HAP-1 (cell line): ENCODE measurements around the gene MYT1.

Source experiments
- DNase-seq, 2 experiments: peaks; one replicate each; pipeline ENCODE4 v3.0.0-alpha.2; 2016 to 2020; ENCODE audit warnings: low spot score in 2 of 2
- H3K27me3 ChIP-seq: fragments of 250-450 bp; sonication (Bioruptor Pico); 2 replicates; pipeline ENCODE4 v1.5.1; 2020; ENCODE audit warnings: low read depth, mild to moderate bottlenecking, moderate library complexity
- H3K36me3 ChIP-seq: fragments of 250-450 bp; sonication (Bioruptor Pico); replicated peaks from 2 replicates; pipeline ENCODE4 v1.5.1; 2020; ENCODE audit warnings: mild to moderate bottlenecking
- H3K4me1 ChIP-seq: fragments of 250-450 bp; sonication (Bioruptor Pico); 2 replicates; pipeline ENCODE4 v1.5.1; 2020; ENCODE audit warnings: mild to moderate bottlenecking
- H3K4me3 ChIP-seq: fragments of 250-450 bp; sonication (Bioruptor Pico); 2 replicates; pipeline ENCODE4 v1.5.1; 2020; ENCODE audit warnings: mild to moderate bottlenecking, moderate library complexity
- H3K9me3 ChIP-seq: fragments of 250-450 bp; sonication (Bioruptor Pico); 2 replicates; pipeline ENCODE4 v1.5.1; 2020; ENCODE audit warnings: mild to moderate bottlenecking, moderate library complexity
- in situ Hi-C: fragments of 300-500 bp; cut with MboI; formaldehyde crosslinking; loops from 3 replicates; pipeline ENCODE4 v1.14.3; 2020; ENCODE audit warnings: low sequenced_read_pairs, inconsistent platforms, mixed read lengths

MYT1 gene

DNA sequence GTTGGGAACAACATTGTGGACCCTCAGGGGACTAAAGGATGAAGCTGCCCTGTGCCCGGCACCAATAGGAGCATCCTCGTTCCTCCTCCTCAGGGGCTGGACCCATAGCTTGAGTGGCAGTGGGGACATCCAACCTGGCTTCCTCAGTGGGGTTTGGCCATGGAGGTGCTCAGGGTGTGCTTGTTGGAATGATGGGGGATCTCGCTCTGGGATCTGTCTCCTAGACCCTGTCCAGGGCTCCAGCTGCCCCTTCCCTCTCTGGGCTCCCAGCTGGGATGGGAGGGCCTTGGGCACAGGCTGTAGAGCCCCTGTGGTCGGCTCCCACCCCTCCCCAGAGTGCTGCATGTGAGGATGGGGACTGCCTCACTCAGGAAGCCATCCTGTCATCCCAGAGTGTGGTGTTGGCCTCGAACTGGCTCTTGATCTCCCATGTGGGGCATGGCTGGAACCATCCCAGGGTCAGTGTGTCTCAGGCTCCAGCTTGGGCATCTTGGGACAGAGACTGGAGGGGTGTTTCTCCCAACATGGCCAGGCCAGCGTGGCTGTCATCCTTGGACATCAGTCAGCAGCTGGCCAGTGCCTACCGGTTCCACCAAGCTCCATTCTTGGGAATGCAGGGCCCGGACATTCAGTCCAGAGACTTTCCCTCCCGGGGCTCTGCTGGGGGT, 9.5 kb upstream of the MYT1 start:
- no peaks in the 10 kb centered on the region for H3K27me3 ChIP-seq
- in situ Hi-C loops = no loop called here
- no peaks in the 10 kb centered on the region for H3K36me3 ChIP-seq
- H3K4me1 ChIP-seq = no peaks in the 10 kb centered on the region
- H3K9me3 ChIP-seq = no peaks in the 10 kb centered on the region
- no peak overlapping the region for H3K4me3 ChIP-seq
- DNase-seq = no peak

GRCh38 chr20:64155258-64156135, 8.8 kb upstream of the MYT1 start:
- Histone ChIP-seq H3K36me3 (no peaks in the 10 kb centered on the region), H3K4me1 (no peaks in the 10 kb centered on the region), H3K9me3 (no peaks in the 10 kb centered on the region), H3K4me3 (no peak overlapping the region), H3K27me3 (no peaks in the 10 kb centered on the region)
- in situ Hi-C loops = no loop called here
- no peak for DNase-seq

DNA sequence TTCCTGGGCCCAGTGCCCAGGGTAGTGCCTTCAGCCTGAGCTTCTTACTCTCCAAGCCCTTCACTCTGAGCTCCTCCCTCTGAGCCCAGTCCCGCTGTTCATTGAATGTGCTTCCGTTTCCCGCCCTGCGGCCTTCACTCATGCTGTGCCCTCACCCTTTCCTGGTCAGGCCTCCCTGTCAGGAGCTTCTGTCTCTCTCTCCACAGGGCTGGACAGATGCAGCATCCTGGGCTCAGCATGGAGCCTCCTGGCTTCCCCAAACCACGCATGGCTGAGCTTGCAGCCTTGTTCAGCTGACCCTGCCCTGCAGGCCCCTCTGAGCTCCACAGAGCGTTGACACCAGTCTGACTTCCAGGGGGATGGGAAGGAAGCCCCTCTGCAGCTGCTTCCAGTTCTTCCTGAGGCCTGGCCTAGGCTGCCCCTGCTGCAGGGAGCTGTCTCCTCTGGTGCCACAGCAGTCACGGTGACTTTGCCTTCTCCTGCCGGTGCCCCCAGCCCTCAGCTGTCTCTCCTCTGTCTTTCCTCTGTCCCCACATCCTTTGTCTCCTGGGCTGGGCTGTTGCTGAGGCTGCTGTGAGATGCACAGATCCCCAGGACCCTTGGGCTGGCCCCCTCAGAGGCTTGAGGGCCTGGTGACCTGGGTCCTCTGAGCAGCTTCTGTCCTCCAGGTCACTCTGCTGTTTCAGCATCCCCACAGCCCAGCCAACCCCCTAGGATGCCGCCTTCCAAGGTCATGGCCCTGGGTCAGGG, 7.9 kb upstream of the MYT1 start:
- no peaks in the 10 kb centered on the region for H3K27me3 ChIP-seq
- DNase-seq = no peak
- H3K9me3 ChIP-seq = no peaks in the 10 kb centered on the region
- no peak overlapping the region for H3K4me3 ChIP-seq
- H3K4me1 ChIP-seq = no peaks in the 10 kb centered on the region
- in situ Hi-C loops = no loop called here
- no peaks in the 10 kb centered on the region for H3K36me3 ChIP-seq

DNA sequence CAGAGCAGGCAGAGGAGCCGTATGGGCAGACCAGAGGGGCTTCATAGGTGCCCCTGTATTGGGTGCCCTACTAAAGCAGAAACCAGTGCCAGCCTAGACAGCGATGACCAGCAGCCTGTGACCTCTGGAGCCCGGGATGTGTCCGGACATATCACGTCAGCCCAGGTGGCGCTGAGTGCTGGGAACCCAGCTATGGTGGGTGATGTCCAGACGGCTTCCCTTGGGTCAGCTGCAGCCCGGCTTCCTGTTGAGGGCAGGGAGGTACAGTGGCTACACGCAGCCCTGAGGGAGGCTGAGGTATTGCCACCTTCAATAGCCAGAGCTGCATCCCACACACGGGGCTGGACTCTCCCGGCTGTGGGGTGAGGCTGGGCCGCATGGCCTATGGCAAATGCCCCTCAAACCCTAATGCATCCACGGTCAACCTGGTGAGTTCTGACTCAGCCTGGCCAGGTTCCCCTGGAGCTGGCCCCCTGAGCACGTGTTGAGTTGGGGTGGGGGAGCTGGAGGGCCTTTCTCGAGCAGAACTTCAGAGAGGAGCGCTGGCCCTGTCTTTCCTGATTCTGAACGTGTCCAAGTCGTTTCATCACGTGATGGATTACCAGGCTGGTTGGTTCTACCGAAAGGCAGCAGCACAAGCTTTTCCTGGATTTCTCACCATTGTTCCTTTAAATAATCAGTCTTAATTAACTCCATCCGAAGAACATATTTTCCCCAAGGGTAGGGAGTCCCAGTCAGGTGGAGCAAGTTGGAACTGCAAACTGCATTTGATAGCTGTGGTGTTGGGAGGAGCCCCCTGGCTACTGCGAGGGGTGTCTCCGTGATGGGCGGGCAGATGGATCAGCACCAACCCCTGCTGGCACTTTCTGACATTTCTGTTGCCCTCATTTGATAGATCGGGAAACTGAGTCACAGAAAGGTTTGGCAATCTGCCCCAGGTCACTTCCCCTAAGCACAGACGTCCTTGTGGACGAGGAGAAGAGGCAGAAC, 7.1 kb upstream of the MYT1 start:
- in situ Hi-C loops = no loop called here
- no peaks in the 10 kb centered on the region for H3K4me1 ChIP-seq
- no peaks in the 10 kb centered on the region for H3K9me3 ChIP-seq
- H3K4me3 ChIP-seq = no peak overlapping the region
- DNase-seq = no peak
- H3K27me3 ChIP-seq = peaks cover 4% of the 10 kb centered on the region
- H3K36me3 ChIP-seq = no peaks in the 10 kb centered on the region

DNA sequence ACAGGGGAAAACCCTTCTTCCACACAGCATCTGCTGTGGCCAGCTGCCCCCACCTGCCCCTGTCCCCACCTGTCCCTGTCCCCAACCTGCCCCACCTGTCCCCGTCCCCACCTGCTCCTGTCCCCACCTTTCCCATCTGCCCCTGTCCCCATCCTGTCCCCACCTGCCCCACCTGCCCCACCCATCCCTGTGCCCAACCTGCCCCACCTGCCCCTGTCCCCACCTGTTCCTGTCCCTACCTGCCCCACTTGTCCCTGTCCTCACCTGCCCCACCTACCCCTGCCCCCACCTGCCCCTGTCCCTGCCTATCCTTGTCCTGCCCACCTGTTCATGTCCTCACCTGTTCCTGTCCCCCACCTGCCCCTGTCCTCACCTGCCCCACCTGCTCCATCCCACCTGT, 6.4 kb upstream of the MYT1 start:
- Histone ChIP-seq H3K4me1 (no peaks in the 10 kb centered on the region), H3K36me3 (no peaks in the 10 kb centered on the region), H3K4me3 (no peak overlapping the region), H3K27me3 (peaks cover 11% of the 10 kb centered on the region), H3K9me3 (no peaks in the 10 kb centered on the region)
- no peak for DNase-seq
- in situ Hi-C loops = no loop called here

DNA sequence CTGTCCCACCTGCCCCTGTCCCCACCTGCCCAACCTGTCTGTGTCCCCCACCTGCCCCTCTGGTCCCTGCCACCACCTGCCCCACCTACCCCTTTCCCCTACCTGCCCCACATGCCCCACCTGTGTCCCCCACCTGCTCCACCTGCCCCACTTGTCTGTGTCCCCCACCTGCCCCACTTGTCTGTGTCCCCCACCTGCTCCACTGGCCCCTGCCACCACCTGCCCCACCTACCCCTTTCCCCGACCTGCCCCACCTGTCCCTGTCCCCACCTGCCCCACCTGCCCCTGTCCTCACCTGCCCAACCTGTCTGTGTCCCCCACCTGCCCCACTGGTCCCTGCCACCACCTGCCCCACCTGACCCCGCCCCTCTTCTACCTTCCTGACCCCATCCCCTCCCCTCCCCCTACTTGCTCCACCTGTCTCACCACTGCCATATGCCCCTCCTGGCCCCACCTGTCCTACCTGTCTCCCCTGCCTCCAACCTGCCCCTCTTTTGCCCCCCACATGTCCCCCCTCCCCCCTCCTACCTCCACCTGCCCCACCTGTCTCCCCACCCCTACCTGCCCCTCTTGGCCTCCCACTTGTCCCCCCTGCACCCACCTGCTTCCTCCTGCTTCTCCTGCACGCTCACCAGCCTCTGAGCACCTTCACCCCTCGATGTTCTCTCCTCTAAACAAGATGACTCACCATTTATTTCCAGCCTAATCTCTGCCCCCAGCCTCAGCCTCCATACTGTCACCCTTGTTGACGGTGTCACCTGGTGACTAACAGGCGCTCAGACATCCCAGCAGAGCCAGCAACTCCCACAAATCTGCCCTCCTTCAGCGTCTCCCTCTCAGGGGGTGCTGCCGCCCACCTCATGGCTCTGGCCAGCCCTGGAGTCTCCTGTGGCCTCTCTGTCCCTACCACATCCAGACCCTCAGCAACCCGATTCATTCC, 5.6 kb upstream of the MYT1 start:
- in situ Hi-C loops = no loop called here
- no peaks in the 10 kb centered on the region for H3K9me3 ChIP-seq
- no peaks in the 10 kb centered on the region for H3K36me3 ChIP-seq
- H3K4me3 ChIP-seq = no peak overlapping the region
- peaks cover 16% of the 10 kb centered on the region for H3K27me3 ChIP-seq
- DNase-seq = no peak
- no peaks in the 10 kb centered on the region for H3K4me1 ChIP-seq

GRCh38 chr20:64159286-64159680, 5.0 kb upstream of the MYT1 start:
- DNase-seq = no peak
- H3K4me3 ChIP-seq = no peak overlapping the region
- H3K4me1 ChIP-seq = no peaks in the 10 kb centered on the region
- H3K36me3 ChIP-seq = no peaks in the 10 kb centered on the region
- no peaks in the 10 kb centered on the region for H3K9me3 ChIP-seq
- peaks cover 19% of the 10 kb centered on the region for H3K27me3 ChIP-seq
- in situ Hi-C loops = no loop called here

DNA sequence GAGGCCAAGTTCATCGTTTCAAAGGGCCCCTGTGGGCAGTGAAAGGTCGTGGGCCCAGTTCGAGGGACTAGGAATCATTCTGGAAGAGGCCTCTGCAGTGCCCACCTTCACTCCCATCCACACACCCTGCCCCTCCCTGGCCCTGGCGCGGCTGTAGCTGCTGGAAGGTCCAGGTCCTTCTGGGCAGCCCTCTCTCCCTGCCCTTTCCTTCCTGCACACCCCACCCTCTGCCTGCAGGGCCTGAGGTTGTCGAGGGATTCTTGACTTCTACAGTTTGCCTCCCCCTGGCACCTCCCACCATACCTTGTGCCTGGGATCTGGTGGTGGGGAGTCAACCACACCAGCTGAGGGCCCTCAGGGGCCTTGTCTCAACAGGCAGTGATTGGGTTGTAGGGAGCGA, 4.5 kb upstream of the MYT1 start:
- Histone ChIP-seq H3K36me3 (no peaks in the 10 kb centered on the region), H3K4me3 (no peak overlapping the region), H3K9me3 (no peaks in the 10 kb centered on the region), H3K4me1 (no peaks in the 10 kb centered on the region), H3K27me3 (peaks cover 19% of the 10 kb centered on the region)
- no peak for DNase-seq
- in situ Hi-C loops = no loop called here

DNA sequence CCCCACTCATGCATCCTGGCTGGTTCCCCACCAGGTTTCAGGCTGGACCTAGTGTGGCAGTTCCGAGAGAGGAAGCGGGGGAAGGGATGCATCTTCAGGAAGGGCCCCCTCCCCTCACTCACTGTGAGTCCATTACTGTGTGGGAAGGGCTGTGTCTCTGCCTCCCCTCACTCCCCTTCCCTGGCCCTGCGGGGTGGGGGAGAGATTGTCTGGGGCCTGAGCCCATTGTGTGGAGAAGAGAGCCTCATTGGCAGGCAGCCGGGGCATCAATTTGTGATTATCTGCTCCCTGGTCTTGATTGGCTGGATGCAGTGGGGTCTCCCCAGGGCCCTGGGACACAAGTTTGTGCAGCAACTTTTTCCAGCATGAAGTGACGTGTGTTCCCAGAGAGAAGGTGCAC, 4.1 kb upstream of the MYT1 start:
- H3K4me1 ChIP-seq = no peaks in the 10 kb centered on the region
- peaks cover 22% of the 10 kb centered on the region for H3K27me3 ChIP-seq
- no peaks in the 10 kb centered on the region for H3K36me3 ChIP-seq
- in situ Hi-C loops = no loop called here
- H3K4me3 ChIP-seq = no peak overlapping the region
- no peaks in the 10 kb centered on the region for H3K9me3 ChIP-seq
- DNase-seq = no peak

- no peaks in the 10 kb centered on the region for H3K36me3 ChIP-seq
- no peak for DNase-seq
- no peak overlapping the region for H3K4me3 ChIP-seq
- H3K4me1 ChIP-seq = no peaks in the 10 kb centered on the region
- in situ Hi-C loops = no loop called here
- peaks cover 25% of the 10 kb centered on the region for H3K27me3 ChIP-seq
- H3K9me3 ChIP-seq = no peaks in the 10 kb centered on the region
Measured at GRCh38 chr20:64160526-64161355, 3.5 kb upstream of the MYT1 start.

DNA sequence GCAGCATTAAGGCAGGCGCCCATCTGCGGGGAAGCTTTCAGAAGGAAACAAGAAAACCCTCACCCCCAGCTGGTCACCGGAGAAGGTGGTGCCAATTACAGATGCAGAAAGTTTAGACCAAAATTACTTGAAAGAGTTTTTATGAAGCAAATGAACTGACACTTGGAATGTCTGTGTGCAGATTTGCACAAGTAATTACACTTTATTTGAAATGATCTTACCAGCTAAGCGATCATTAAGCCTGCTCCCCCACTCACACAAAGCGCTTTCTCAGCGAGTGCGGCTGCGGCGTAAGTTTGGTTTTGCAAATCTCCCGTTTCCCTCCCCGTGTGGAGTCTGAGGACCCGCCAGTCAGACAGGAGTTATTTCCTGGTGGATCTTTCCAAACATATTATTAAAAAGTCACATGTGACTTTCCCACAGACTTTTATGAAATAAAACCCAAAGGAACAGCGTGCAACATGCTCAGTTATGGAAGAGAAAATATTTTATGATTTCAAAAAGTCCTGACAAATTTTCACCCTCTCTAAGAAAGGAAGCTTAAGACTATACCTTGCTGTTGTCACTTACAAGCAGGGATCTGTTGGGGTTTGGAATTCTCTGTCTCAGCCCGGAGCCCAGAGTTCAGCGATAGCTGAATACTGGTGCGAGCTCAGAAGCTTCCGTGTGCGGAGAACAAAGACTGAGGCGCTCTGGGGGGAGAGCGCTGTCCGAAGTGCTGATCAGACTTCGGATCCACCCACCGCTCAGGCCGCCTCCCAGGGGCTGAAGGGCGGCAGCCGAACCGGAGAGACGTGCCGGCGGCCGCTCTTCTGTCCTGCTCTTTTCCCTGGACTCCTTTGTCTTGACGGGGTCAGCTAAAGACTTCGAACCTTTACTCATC, 2.7 kb upstream of the MYT1 start:
- H3K27me3 ChIP-seq = peaks cover 25% of the 10 kb centered on the region
- no peaks in the 10 kb centered on the region for H3K9me3 ChIP-seq
- no peak overlapping the region for H3K4me3 ChIP-seq
- no peaks in the 10 kb centered on the region for H3K4me1 ChIP-seq
- peak; percentile 66 to 83 for DNase-seq
- in situ Hi-C loops = no loop called here
- no peaks in the 10 kb centered on the region for H3K36me3 ChIP-seq
